ENCODE measurements around the gene VHLL. TPM values are rescaled to one million over a fixed set of nuclear protein-coding genes. Genes with fewer than 3 reads are reported as not detected.

VHLL gene
- polyA plus RNA-seq, 1 of the 3 experiments (the other 2 are of a cell fraction): not detected

DNA sequence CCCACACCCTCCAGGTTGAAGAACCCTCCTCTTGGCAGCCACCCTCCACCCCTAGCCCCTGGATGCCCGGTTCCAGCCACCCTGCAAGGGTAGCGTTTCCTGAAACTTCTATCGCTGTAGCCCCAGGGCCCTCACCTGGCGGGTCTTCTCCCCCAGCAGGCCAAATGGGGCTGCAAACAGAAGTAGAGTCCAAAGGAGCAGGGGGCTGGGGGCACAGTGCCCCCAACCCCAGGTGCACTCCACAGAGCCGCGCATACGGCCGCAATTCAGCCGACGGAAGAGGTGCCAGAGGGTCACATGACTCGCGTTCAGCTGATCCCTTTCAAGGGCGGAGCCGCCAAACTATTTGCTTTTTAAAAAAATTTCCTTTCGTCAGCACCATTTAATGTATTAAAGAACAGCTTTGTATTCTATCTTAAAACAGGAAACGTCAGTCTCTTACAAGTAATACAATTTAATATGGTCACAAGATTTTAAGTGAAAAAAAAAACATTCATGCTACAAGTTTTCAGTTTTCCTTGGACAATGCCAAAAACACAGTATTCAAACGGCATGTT, 3.6 kb downstream of the VHLL start, which contains the start of gene GLMP:
TSS of gene GLMP (minus strand) at position 289 of the 557 bp plus-strand sequence. CDS start at position 255, 34 bp downstream.
- POLR2A ChIA-PET: interaction anchor here (0.9 to 1.4 kb wide), 3 partner anchors 11 to 102 kb away, joined by 3 to 8 read pairs (median 3); partner anchors contain the start of genes SLC25A44 and SMG5
- TF ChIP-seq, protein P1, sequence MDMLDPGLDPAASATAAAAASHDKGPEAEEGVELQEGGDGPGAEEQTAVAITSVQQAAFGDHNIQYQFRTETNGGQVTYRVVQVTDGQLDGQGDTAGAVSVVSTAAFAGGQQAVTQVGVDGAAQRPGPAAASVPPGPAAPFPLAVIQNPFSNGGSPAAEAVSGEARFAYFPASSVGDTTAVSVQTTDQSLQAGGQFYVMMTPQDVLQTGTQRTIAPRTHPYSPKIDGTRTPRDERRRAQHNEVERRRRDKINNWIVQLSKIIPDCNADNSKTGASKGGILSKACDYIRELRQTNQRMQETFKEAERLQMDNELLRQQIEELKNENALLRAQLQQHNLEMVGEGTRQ (IDR thresholded peaks at IDR 0.05; ENCODE audit: borderline replicate concordance, low read depth, low read length): peak; percentile 90; the same call in 1 of the 2 replicates
- no peak for TF ChIP-seq YY1 (IDR thresholded peaks at IDR 0.05; ENCODE audit: low read depth)
- TF ChIP-seq SMC3 (IDR thresholded peaks at IDR 0.05; ENCODE audit: low read depth, low read length): no peak
- no peak for TF ChIP-seq RAD21 (IDR thresholded peaks at IDR 0.05; ENCODE audit: low read length)
- TF ChIP-seq POLR2AphosphoS5 (IDR thresholded peaks at IDR 0.05; ENCODE audit: low read depth, low read length): peak; percentile 81
- TF ChIP-seq NRF1 (IDR thresholded peaks at IDR 0.05; ENCODE audit: low read depth, low read length): no peak
- TF ChIP-seq ELF1 (IDR thresholded peaks at IDR 0.05): no peak
- TF ChIP-seq TAF1 (IDR thresholded peaks at IDR 0.05; ENCODE audit: borderline replicate concordance, low read depth, low read length): peak; percentile 68
- no peak for TF ChIP-seq TCF12 (IDR thresholded peaks at IDR 0.05)
- TF ChIP-seq FOXM1 (IDR thresholded peaks at IDR 0.05; ENCODE audit: low read depth): no peak
- TF ChIP-seq, protein P2, sequence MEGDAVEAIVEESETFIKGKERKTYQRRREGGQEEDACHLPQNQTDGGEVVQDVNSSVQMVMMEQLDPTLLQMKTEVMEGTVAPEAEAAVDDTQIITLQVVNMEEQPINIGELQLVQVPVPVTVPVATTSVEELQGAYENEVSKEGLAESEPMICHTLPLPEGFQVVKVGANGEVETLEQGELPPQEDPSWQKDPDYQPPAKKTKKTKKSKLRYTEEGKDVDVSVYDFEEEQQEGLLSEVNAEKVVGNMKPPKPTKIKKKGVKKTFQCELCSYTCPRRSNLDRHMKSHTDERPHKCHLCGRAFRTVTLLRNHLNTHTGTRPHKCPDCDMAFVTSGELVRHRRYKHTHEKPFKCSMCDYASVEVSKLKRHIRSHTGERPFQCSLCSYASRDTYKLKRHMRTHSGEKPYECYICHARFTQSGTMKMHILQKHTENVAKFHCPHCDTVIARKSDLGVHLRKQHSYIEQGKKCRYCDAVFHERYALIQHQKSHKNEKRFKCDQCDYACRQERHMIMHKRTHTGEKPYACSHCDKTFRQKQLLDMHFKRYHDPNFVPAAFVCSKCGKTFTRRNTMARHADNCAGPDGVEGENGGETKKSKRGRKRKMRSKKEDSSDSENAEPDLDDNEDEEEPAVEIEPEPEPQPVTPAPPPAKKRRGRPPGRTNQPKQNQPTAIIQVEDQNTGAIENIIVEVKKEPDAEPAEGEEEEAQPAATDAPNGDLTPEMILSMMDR (IDR thresholded peaks at IDR 0.05): no peak
- TF ChIP-seq EP300 (IDR thresholded peaks at IDR 0.05; ENCODE audit: borderline replicate concordance in 1 of 2, low read depth in 1 of 2, low read length in 1 of 2): peak in 1 of 2 experiments; percentile 15; a peak in 1 of 4 replicates
- TF ChIP-seq, protein P3, sequence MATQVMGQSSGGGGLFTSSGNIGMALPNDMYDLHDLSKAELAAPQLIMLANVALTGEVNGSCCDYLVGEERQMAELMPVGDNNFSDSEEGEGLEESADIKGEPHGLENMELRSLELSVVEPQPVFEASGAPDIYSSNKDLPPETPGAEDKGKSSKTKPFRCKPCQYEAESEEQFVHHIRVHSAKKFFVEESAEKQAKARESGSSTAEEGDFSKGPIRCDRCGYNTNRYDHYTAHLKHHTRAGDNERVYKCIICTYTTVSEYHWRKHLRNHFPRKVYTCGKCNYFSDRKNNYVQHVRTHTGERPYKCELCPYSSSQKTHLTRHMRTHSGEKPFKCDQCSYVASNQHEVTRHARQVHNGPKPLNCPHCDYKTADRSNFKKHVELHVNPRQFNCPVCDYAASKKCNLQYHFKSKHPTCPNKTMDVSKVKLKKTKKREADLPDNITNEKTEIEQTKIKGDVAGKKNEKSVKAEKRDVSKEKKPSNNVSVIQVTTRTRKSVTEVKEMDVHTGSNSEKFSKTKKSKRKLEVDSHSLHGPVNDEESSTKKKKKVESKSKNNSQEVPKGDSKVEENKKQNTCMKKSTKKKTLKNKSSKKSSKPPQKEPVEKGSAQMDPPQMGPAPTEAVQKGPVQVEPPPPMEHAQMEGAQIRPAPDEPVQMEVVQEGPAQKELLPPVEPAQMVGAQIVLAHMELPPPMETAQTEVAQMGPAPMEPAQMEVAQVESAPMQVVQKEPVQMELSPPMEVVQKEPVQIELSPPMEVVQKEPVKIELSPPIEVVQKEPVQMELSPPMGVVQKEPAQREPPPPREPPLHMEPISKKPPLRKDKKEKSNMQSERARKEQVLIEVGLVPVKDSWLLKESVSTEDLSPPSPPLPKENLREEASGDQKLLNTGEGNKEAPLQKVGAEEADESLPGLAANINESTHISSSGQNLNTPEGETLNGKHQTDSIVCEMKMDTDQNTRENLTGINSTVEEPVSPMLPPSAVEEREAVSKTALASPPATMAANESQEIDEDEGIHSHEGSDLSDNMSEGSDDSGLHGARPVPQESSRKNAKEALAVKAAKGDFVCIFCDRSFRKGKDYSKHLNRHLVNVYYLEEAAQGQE (IDR thresholded peaks at IDR 0.05; ENCODE audit: low read depth, low read length): 0 out of 2 replicates have a peak, but pooled peaks have one; percentile 13
- TF ChIP-seq MEF2A (IDR thresholded peaks at IDR 0.05; ENCODE audit: borderline replicate concordance, low read depth): no peak
- TF ChIP-seq NFIC (IDR thresholded peaks at IDR 0.05; ENCODE audit: borderline replicate concordance): 0 out of 2 replicates have a peak, but pooled peaks have one; percentile 7
- TF ChIP-seq, protein P4, sequence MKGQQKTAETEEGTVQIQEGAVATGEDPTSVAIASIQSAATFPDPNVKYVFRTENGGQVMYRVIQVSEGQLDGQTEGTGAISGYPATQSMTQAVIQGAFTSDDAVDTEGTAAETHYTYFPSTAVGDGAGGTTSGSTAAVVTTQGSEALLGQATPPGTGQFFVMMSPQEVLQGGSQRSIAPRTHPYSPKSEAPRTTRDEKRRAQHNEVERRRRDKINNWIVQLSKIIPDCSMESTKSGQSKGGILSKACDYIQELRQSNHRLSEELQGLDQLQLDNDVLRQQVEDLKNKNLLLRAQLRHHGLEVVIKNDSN (IDR thresholded peaks at IDR 0.05; ENCODE audit: borderline replicate concordance, low read depth): peak; percentile 95
- TF ChIP-seq MXI1 (IDR thresholded peaks at IDR 0.05; ENCODE audit: low read depth, low read length): peak; percentile 54; the same call in 1 of the 2 replicates
- no peak for TF ChIP-seq EZH2phosphoT487 (IDR thresholded peaks at IDR 0.05; ENCODE audit: borderline replicate concordance, low read depth)
- TF ChIP-seq FOSL2 (IDR thresholded peaks at IDR 0.05; ENCODE audit: borderline replicate concordance, low read depth): no peak
- no peak for TF ChIP-seq CHD2 (IDR thresholded peaks at IDR 0.05; ENCODE audit: low read length, partially characterized antibody)
- TF ChIP-seq, protein P5, sequence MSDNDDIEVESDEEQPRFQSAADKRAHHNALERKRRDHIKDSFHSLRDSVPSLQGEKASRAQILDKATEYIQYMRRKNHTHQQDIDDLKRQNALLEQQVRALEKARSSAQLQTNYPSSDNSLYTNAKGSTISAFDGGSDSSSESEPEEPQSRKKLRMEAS (IDR thresholded peaks at IDR 0.05; ENCODE audit: low read depth): 0 out of 2 replicates have a peak, but pooled peaks have one; percentile 40
- TF ChIP-seq, protein P6, sequence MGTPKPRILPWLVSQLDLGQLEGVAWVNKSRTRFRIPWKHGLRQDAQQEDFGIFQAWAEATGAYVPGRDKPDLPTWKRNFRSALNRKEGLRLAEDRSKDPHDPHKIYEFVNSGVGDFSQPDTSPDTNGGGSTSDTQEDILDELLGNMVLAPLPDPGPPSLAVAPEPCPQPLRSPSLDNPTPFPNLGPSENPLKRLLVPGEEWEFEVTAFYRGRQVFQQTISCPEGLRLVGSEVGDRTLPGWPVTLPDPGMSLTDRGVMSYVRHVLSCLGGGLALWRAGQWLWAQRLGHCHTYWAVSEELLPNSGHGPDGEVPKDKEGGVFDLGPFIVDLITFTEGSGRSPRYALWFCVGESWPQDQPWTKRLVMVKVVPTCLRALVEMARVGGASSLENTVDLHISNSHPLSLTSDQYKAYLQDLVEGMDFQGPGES (IDR thresholded peaks at IDR 0.05; ENCODE audit: low read depth, low read length): no peak
- no peak for TF ChIP-seq RFX5 (IDR thresholded peaks at IDR 0.05; ENCODE audit: low read length)
- TF ChIP-seq TEAD4 (IDR thresholded peaks at IDR 0.05; ENCODE audit: borderline replicate concordance, insufficient read depth): no peak
- TF ChIP-seq GATA2 (CRISPR knock-in tag; IDR thresholded peaks at IDR 0.05): no peak

More for the DNA sequence above, 3.6 kb downstream of the VHLL start, which contains the start of gene GLMP:
- Histone ChIP-seq H3K4me1 (ENCODE audit: control insufficient read depth in 1 of 2, insufficient read depth in 2 of 2, low read depth in 1 of 2, low read length in 1 of 2) (peaks cover 9 to 11% of the 10 kb centered on the region in 2 experiments; a peak in 2 of 4 replicates), H3F3A (replicated peaks; ENCODE audit: insufficient read depth) (peaks cover under 1% of the 10 kb centered on the region), H3K27ac (ENCODE audit: low read depth in 2 of 2, low read length in 1 of 2) (peak within 1 kb of the TSS; percentile 16 to 51; a peak in 3 of 4 replicates), H3K9me3 (no peaks in the 10 kb centered on the region), H3K27me3 (ENCODE audit: insufficient read depth) (no peaks in the 10 kb centered on the region), H4K20me1 (ENCODE audit: insufficient read depth) (no peaks in the 10 kb centered on the region), H2AFZ (ENCODE audit: low read depth) (peak within 1 kb of the TSS; percentile 98), H3K36me3 (replicated peaks in 1 of 2; ENCODE audit: control insufficient read depth in 1 of 2, insufficient read depth in 2 of 2, low read length in 1 of 2) (peaks cover 0 to 18% of the 10 kb centered on the region in 2 experiments), H3K4me3 (ENCODE audit: low read depth in 2 of 2, low read length in 1 of 2) (peak within 1 kb of the TSS; percentile 77 to 89), H3K4me2 (peak within 1 kb of the TSS; percentile 97), H3K9ac (peak within 1 kb of the TSS; percentile 78), H3K79me2 (ENCODE audit: insufficient read depth) (peaks cover 18% of the 10 kb centered on the region), H3K9me2 (no peaks in the 10 kb centered on the region)
- peak; percentile 82 for DNase-seq
- CTCF ChIA-PET: interaction anchor here (1.1 to 2.1 kb wide), 4 partner anchors 7 to 199 kb away, joined by 3 to 7 read pairs (median 4); no protein-coding TSS in a partner anchor
- WGBS (ENCODE audit: low lambda C conversion rate): 3% methylated on average over 17 of the region's 17 CpGs
